GM20431 (cell line): Measurements from ENCODE around the gene S100A6.
"Not testable (repeated sequence)": the region's sequence is repeated elsewhere in the genome, so short reads cannot be mapped to it uniquely, and the experiment has no call there.

Experiments used
- in situ Hi-C: fragments of 300-500 bp; cut with MseI, MboI; formaldehyde crosslinking; loops from one replicate; pipeline ENCODE4 v1.15.0; 2020; ENCODE audit warnings: low sequenced_read_pairs; ENCODE audit not compliant: unreplicated experiment

The S100A6 gene

GRCh38 chr1:153565529-153566374 is 30.0 kb upstream of the S100A6 start, which contains the start of gene S100A2:
TSS of gene S100A2 (minus strand) at chr1:153565844. CDS start at chr1:153563877, 1,967 bp downstream.
- in situ Hi-C loops: loop anchor here (5.0 kb wide), 1 partner anchor 53 kb away; no protein-coding TSS in a partner anchor

DNA sequence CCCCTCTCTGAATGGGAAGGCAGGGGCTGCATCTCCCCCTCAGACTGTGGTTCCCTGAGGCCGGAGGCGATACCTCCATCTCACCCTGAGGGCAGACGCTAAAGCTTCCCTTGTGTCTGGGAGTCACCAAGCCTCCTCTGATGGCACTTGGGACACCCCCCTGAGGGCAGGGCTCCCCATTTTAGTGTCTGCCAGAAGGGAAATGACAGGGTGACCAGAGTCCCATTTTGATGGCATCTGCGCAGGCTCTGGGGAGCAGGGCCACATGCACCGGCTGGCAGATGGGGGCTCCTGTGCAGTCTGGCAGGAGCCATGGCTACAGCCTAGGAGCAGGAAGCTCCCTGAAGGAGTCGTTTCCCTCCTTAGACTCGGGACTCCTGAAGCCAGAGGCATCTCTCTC is 28.2 kb upstream of the S100A6 start:
- in situ Hi-C loops: no loop called here

- in situ Hi-C loops: no loop called here
These were observed 27.7 kb upstream of the S100A6 start for GRCh38 chr1:153563483-153563901.

- in situ Hi-C loops: not testable (repeated sequence)
These were observed 26.2 kb upstream of the S100A6 start for GRCh38 chr1:153562021-153562420.

DNA sequence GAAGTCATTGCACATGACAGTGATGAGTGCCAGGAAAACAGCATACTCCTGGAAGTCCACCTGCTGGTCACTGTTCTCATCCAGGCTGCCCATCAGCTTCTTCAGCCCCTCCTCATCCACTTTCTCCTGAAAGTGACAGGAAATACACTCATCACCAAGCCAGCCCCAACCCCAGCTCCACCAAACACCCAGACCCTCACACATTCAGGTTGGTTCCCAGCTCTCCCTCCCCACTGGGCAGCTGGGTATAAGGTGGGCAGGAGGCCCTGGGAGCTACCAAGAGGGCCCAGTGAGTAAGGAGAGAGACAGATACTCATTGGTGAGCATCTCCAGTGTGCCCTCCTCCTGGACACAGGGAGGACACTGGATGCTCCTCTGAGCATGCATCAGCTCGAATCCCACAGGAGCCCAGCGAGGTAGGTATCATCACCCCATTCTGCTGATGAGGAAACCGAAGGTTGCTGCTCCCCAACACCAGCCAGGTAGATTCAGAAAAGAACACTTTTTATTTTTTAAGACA is 25.7 kb upstream of the S100A6 start:
- in situ Hi-C loops: no loop called here

DNA sequence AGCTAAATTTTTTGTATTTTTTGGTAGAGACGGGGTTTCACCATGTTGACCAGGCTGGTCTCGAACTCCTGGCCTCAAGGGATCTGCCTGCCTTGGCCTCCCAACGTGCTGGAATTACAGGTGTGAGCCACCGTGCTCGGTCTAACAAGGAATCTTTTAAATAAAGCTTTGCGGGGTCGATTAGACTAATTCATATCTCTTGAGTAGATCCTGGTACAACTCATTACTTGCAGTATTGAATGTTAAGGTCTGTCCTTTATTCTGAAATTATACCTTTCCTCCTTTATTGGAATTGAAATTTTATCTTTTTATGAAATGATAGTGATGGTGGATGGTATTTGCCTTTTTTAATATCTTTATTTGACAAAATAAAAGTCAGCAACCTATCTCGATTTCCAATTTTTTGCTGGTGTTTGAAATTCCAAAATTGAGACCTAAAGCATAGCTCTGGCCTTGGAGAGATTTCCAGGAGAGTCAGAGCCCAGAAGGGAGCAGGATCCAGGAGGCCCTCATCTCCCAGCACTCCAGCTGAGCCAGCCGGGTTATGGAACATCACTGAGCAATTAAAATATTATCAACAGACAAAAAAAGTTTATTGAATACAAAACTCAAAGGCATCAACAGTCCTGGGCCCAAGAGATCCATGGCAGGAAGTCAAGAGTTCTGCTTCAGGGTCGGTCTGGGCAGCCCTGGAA is 25.1 kb upstream of the S100A6 start:
- in situ Hi-C loops: no loop called here

GRCh38 chr1:153560241-153560640 is 24.4 kb upstream of the S100A6 start:
- in situ Hi-C loops: no loop called here

- in situ Hi-C loops: no loop called here
These were observed 22.1 kb upstream of the S100A6 start for GRCh38 chr1:153557877-153558276.

- in situ Hi-C loops: no loop called here
These were observed 20.6 kb upstream of the S100A6 start for GRCh38 chr1:153556348-153556747.

DNA sequence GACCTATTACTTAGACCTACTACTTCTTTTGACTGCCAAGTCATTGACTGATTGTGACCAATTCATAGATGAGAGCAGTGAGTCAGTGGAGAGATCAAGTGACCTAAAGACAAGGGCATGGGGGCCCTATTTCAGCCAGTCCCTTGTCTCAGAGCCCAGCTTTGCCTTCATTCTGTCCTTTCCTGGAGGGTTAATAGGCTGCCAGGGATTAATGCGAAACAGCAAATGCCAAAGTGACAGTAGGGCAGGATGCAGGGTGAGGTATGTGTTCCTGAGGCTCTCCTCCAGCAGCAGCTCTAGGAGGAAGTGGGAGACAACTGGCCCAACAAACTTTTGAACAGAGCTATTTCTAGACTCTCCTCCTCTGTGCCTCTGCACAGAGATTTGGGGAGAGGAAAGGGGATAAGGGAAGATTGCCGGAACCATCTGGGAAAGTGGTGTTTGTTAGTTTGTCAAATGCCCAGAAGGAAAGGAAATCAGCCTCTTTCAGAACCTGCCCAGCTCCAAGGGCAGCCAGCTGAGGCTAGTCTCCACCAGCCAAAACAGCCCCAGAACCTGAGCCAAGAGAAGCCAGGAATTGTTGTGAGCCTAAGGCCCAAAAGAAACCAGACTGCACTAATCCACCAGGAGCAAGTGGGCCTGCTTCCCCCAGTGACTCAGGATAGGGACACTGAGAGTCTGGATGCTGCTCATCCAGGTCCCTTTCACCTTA is 18.2 kb upstream of the S100A6 start:
- in situ Hi-C loops: no loop called here

DNA sequence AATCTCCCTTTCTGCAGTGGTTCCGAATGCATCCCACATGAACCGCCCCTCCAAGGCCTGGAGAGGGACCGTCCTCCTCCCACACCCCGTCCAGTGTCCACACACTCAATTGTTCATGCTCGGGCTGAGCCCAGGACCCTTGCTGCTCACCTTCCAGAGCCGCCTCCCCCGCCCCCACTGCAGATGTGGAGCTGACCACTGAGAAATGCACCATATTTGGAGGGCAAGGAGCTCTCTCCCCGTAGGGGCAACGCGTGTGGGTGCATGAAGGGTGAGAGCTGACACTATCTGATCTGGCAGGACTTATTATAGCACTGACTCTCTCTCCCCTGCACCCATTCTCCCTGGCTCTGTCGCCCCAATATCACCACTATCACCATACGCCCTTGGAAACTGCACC is 17.3 kb upstream of the S100A6 start:
- in situ Hi-C loops: no loop called here

- in situ Hi-C loops: no loop called here
These were observed 16.5 kb upstream of the S100A6 start for GRCh38 chr1:153552335-153552734.

GRCh38 chr1:153550827-153551500 is 15.2 kb upstream of the S100A6 start:
- in situ Hi-C loops: no loop called here

DNA sequence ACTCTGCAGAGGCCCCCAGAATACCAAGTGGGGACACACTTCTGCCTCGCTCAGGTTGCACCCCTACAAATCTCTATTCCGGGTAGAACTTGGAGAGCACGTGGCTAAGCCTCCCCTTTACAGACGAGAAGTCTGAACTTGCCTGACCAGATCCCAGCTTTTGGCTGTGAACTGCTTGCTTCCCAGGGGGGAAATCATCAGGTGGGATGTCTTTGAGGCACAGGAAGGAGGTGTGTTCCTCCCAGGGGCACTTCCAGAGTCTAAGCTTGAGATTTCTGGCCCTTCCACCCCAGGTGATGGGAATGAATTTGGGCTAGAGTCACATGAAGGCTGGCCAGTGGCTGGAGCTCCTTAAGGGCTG is 14.6 kb upstream of the S100A6 start:
- in situ Hi-C loops: no loop called here

DNA sequence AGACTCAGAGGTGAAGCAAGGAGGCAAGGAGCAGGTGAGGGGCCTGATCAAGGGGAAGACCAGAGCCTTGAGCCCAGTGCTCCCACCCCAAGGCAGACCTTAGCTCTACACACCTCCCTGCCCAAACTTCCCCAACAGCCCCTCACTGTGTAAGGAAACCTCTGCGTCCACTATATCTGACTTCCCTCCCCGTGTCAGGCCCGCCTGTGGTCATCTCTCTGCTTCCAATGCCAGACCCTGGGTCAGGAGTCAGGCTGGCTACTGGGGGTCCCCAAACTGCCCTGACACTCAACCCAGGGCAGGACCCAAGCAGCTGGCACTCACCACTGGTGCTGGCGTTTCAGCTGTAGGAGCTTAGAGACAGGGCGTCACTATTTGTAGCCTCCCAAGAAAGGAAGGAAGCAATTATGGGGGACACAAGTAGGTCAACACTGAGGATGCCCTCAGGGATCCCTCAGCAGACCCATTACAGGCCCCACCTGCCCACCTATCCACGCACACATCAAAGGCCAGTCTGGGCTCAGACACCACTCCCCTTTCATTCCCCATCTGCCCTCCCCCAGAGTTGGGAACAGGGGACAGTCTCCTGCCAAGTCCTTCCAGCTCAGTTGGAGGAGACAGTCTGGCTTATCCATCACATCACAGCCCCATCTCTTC is 14.1 kb upstream of the S100A6 start:
- in situ Hi-C loops: no loop called here

- in situ Hi-C loops: no loop called here
These were observed 13.2 kb upstream of the S100A6 start, which contains the start of gene S100A3 for GRCh38 chr1:153548722-153549688. TSS of gene S100A3 (minus strand) at chr1:153549258. CDS start at chr1:153548485, 773 bp downstream.

DNA sequence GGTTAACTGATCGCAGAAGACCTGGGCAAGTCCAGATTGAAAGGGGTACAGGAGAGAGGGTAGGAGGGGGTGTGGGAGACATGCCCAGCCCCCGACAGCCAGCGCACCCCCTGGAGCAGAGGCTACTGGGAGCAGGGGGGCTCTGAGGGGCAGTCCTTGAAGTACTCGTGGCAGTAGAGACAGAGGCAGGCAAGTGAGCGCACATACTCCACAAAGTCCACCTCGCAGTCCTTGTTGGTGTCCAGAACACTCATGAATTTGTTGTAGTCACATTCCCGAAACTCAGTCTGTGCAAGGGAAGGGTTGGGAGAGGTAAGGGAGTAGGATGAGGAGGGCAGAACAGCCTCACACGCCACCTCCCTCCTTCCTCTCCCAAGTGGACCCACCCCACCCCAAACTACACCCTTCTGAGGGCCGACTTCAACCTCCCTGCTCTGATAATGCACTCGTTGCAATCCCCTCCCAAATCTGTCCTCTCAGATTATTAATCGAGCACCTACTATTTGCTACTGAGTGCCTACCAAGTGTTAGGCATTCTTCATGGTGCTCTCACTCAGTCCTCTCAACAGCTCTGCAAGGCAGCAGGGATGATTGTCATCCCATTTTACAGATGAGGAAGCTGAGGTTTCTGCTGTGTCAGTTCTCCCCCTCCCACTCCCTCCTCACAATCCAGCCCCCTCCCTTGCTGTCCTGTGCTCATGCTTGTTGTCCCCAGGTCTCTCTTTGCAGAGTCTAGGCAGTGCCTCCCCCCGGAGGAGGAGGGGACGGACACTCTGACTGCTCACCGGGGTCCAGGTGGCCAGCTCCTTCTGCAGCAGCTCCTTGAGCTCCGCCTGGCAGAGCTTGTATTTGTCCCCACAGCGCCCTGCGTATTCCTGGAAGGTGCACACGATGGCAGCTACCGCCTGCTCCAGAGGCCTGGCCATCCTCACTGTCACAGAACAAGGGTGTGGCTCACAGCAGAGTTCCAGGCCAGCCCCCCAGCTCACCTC is 12.1 kb upstream of the S100A6 start:
- in situ Hi-C loops: no loop called here
